HFFc6 (cell line): ENCODE data around the gene TMEM135. TPM values are rescaled to one million over a fixed set of nuclear protein-coding genes. Genes with fewer than 3 reads are reported as not detected.
"Not testable (repeated sequence)": the region's sequence is repeated elsewhere in the genome, so short reads cannot be mapped to it uniquely, and the experiment has no call there.

ENCODE experiments used
- DNase-seq: peaks from one replicate; pipeline ENCODE4 v3.0.0-alpha.2; 2018
- H3K27ac Mint-ChIP-seq: 2 replicates; pipeline ENCODE4 v1.8.0; 2020; ENCODE audit warnings: mild to moderate bottlenecking, mixed read lengths
- H3K27me3 Mint-ChIP-seq: 2 replicates; pipeline ENCODE4 v1.8.0; 2021; ENCODE audit warnings: mild to moderate bottlenecking, moderate library complexity, mixed read lengths; ENCODE audit not compliant: insufficient read depth
- H3K36me3 Mint-ChIP-seq: 2 replicates; pipeline ENCODE4 v1.8.0; 2021; ENCODE audit warnings: low read depth, mixed read lengths
- H3K4me1 Mint-ChIP-seq: 2 replicates; pipeline ENCODE4 v1.8.0; 2020; ENCODE audit warnings: low read depth, mixed read lengths
- H3K4me3 Mint-ChIP-seq: 2 replicates; pipeline ENCODE4 v1.8.0; 2020; ENCODE audit warnings: mild to moderate bottlenecking, moderate library complexity, mixed read lengths
- H3K9me3 Mint-ChIP-seq: 2 replicates; pipeline ENCODE4 v1.8.0; 2020; ENCODE audit warnings: mild to moderate bottlenecking, mixed read lengths
- total RNA-seq, 6 experiments: library from RNA; stranded (reverse); fragmentation: NEBNext Ultra II Directional; extraction: Animal tissue kit (Norgen Biotek cat#: 25700); gene quantifications; 2 replicates in 1 of 6; 3 replicates in 5 of 6; pipeline ENCODE4 v1.2.3, GENCODE V29; 2021
- TF ChIP-seq, protein P1 (sequence below): fragments of 200-600 bp; sonication (generic); IDR thresholded peaks from 2 replicates; pipeline ENCODE4 v1.5.0; 2021; ENCODE audit warnings: antibody characterized with exemption, mild to moderate bottlenecking

The TMEM135 gene
- total RNA-seq, 6 experiments from 2014 or later, result 13.1 to 28.3 (median 20.5) TPM

DNA sequence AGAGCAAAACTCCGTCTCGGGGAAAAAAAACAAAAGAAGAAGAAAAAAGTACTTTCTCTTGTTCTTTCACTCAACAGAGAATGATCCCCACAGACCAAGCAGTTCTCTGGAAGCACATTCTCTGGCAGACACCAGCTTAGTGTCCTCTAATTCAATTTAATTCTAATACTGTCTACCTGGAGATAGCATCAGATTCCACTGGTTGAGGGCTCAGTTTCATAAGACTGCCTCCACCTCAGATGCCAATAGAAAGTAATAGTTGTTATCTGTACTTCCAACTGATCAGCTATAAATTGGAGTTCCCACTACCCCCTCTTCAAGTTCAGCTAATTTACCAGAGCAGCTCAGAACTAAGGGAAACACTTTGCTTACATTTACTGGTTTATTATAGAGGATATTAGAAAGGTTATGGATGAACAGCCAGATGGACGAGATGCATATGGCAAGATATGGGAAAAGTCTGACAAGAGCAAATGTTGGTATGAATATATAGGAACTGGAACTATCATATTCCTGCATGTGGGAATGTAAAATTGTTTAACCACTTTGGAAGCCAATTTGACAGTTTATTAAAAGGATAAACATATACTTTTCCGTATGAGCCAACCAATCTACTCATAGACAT lies 64.3 kb downstream of the TMEM135 start:
- H3K36me3 Mint-ChIP-seq, result no peaks in the 10 kb centered on the region
- H3K4me1 Mint-ChIP-seq, result no peaks in the 10 kb centered on the region
- no peak overlapping the region for H3K4me3 Mint-ChIP-seq
- H3K27ac Mint-ChIP-seq, result no peak overlapping the region
- DNase-seq, result no peak
- TF ChIP-seq, protein P1, sequence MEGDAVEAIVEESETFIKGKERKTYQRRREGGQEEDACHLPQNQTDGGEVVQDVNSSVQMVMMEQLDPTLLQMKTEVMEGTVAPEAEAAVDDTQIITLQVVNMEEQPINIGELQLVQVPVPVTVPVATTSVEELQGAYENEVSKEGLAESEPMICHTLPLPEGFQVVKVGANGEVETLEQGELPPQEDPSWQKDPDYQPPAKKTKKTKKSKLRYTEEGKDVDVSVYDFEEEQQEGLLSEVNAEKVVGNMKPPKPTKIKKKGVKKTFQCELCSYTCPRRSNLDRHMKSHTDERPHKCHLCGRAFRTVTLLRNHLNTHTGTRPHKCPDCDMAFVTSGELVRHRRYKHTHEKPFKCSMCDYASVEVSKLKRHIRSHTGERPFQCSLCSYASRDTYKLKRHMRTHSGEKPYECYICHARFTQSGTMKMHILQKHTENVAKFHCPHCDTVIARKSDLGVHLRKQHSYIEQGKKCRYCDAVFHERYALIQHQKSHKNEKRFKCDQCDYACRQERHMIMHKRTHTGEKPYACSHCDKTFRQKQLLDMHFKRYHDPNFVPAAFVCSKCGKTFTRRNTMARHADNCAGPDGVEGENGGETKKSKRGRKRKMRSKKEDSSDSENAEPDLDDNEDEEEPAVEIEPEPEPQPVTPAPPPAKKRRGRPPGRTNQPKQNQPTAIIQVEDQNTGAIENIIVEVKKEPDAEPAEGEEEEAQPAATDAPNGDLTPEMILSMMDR, result no peak
- no peaks in the 10 kb centered on the region for H3K9me3 Mint-ChIP-seq
- H3K27me3 Mint-ChIP-seq, result no peaks in the 10 kb centered on the region

DNA sequence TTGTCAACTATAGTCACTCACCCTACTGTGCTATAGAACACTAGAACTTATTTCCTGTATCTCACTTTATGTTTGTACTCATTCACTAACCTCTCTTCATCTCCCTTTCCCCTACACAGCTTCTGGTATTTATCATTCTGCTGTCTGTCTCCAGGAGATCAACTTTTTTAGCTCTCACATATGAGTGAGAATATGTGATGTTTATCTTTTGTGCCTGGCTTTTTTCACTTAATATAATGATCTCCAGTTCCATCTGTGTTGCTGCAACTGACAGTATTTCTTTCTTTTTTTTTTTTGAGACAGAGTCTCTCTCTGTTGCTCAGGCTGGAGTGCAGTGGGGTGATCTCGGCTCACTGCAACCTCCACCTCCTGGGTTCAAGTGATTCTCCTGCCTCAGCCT lies 68.1 kb downstream of the TMEM135 start:
- not testable (repeated sequence) for H3K9me3 Mint-ChIP-seq, H3K27me3 Mint-ChIP-seq, H3K27ac Mint-ChIP-seq, H3K36me3 Mint-ChIP-seq, H3K4me1 Mint-ChIP-seq, DNase-seq, H3K4me3 Mint-ChIP-seq

DNA sequence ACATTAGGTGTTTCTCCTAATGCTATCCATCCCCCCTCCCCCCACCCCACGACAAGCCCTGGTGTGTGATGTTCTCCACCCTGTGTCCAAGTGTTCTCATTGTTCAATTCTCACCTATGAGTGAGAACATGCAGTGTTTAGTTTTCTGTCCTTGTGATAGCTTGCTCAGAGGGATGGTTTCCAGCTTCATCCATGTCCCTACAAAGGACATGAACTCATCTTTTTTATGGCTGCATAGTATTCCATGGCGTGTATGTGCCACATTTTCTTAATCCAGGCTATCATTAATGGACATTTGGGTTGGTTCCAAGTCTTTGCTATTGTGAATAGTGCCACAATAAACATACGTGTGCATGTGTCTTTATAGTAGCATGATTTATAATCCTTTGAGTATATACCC lies 69.6 kb downstream of the TMEM135 start:
- not testable (repeated sequence) for H3K9me3 Mint-ChIP-seq, DNase-seq, H3K27me3 Mint-ChIP-seq, H3K4me3 Mint-ChIP-seq, H3K4me1 Mint-ChIP-seq, H3K27ac Mint-ChIP-seq, H3K36me3 Mint-ChIP-seq

DNA sequence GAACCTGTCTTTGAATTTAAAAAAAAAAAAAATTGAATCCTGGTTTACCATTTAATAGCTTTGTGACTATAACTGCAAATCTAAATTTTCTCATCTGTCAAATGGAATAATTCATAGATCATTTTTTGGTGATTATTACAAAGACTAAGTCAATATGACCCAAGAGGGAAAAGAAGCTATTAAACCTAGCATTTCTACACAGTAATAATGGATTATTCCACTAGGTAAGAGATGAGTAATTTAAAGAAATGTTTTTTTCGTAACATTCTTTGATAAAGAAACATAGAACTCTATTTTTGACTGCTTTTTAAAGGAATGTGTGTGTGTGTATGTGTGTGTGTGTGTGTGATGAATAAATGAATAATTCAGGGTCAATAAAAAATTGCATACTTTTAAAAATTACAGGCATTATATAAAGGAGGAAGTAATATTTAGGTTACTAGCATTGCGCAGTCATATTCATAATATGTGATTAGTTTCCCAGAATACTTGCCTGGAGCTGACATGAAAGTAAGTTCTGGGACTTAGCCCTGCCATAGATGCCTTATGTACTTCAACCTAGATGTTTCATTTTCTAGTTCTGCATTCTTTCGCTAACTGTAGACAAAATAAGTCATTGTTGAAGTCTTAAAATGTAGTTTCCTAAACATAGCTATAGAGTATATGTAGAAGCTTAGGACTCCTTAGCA lies 72.9 kb downstream of the TMEM135 start:
- no peak for DNase-seq
- H3K27ac Mint-ChIP-seq, result no peak overlapping the region
- H3K9me3 Mint-ChIP-seq, result no peaks in the 10 kb centered on the region
- no peaks in the 10 kb centered on the region for H3K36me3 Mint-ChIP-seq
- H3K4me1 Mint-ChIP-seq, result 0 out of 2 replicates have a peak, but pooled peaks cover 6% of the 10 kb centered on the region
- H3K27me3 Mint-ChIP-seq, result no peaks in the 10 kb centered on the region; the same call in 1 of the 2 replicates
- TF ChIP-seq, protein P1, result no peak
- H3K4me3 Mint-ChIP-seq, result no peak overlapping the region

DNA sequence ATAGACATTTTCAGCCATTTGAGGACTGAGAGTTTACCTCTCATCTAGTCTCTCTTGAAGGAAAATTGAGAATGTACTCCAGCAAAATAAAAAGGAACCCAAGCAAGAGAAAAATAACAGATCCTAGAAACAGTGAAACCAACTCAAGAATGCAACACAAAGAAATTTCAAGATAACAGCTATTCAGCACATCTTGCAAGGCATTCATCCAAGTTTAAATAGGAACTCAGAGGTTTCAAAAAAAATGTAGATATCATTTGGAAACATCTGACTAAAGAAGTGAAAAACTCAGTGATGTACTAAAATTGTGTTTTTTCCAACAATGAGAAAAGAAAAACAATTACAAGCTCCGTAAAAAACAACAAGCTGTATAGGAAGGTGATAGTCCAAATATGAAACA lies 76.4 kb downstream of the TMEM135 start:
- Mint-ChIP-seq H3K27me3 (no peaks in the 10 kb centered on the region), H3K9me3 (no peaks in the 10 kb centered on the region), H3K4me3 (no peak overlapping the region), H3K4me1 (0 out of 2 replicates have a peak, but pooled peaks cover 6% of the 10 kb centered on the region), H3K27ac (no peak overlapping the region), H3K36me3 (no peaks in the 10 kb centered on the region)
- TF ChIP-seq, protein P1, result no peak
- DNase-seq, result no peak

DNA sequence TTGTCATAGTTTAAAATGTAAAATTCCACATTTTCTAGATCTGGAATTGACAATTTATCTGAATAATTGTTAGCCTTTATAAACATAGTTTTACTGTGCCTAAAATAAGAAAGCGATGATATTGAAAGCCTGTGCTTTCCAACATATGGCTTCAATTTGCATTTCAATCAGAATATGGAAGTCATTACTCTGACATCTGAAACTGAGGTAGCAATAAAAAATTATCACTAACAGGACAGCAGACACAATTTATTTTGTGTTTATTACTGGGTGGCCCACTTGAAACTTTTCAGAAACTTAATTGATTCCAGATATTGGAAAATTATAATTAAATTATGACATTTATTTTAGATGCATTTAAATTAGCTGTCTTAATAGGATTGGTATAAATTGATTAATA lies 78.5 kb downstream of the TMEM135 start:
- H3K36me3 Mint-ChIP-seq, result no peaks in the 10 kb centered on the region
- H3K9me3 Mint-ChIP-seq, result no peaks in the 10 kb centered on the region
- TF ChIP-seq, protein P1, result no peak
- 0 out of 2 replicates have a peak, but pooled peaks cover 6% of the 10 kb centered on the region for H3K4me1 Mint-ChIP-seq
- no peak overlapping the region for H3K27ac Mint-ChIP-seq
- H3K4me3 Mint-ChIP-seq, result no peak overlapping the region
- no peaks in the 10 kb centered on the region for H3K27me3 Mint-ChIP-seq
- no peak for DNase-seq
